Glutamatergic neuron (in vitro differentiated cells): Measurements from ENCODE around the gene CCDC157. TPM values are rescaled to one million over a fixed set of nuclear protein-coding genes. Genes with fewer than 3 reads are reported as not detected.

Experiments used
- DNase-seq: peaks from one replicate; pipeline ENCODE4 v3.0.0; 2022
- H3K27ac Mint-ChIP-seq: one replicate; pipeline ENCODE4 v1.8.0; 2020; ENCODE audit warnings: mild to moderate bottlenecking, mixed read lengths, inconsistent platforms; ENCODE audit not compliant: unreplicated experiment
- H3K27me3 Mint-ChIP-seq: one replicate; pipeline ENCODE4 v1.8.0; 2020; ENCODE audit warnings: mild to moderate bottlenecking, moderate library complexity, mixed read lengths, inconsistent platforms; ENCODE audit not compliant: unreplicated experiment
- H3K36me3 Mint-ChIP-seq: one replicate; pipeline ENCODE4 v1.8.0; 2020; ENCODE audit warnings: mild to moderate bottlenecking, mixed read lengths, inconsistent platforms; ENCODE audit not compliant: unreplicated experiment
- H3K4me1 Mint-ChIP-seq: one replicate; pipeline ENCODE4 v1.8.0; 2020; ENCODE audit warnings: mild to moderate bottlenecking, low read depth, mixed read lengths, inconsistent platforms; ENCODE audit not compliant: unreplicated experiment
- H3K4me3 Mint-ChIP-seq: one replicate; pipeline ENCODE4 v1.8.0; 2020; ENCODE audit warnings: mild to moderate bottlenecking, mixed read lengths, inconsistent platforms; ENCODE audit not compliant: unreplicated experiment
- H3K9me3 Mint-ChIP-seq: one replicate; pipeline ENCODE4 v1.8.0; 2020; ENCODE audit warnings: mild to moderate bottlenecking, moderate library complexity, mixed read lengths, inconsistent platforms; ENCODE audit not compliant: unreplicated experiment
- CTCF ChIP-seq: fragments of 200-600 bp; sonication (generic); IDR thresholded peaks from one replicate; pipeline ENCODE4 v1.5.0; 2021; ENCODE audit not compliant: partially characterized antibody, unreplicated experiment
- total RNA-seq: library from RNA; stranded (reverse); fragmentation: NEBNext Ultra II Directional; extraction: Animal tissue kit (Norgen Biotek cat#: 25700); gene quantifications from one replicate; pipeline ENCODE4 v1.2.1, GENCODE V29; 2021; ENCODE audit not compliant: unreplicated experiment

CCDC157 gene
- total RNA-seq, 1 donor from 2014 or later, result 6.2 TPM

- H3K4me1 Mint-ChIP-seq, result peaks cover 27% of the 10 kb centered on the region
- DNase-seq, result no peak
- H3K27me3 Mint-ChIP-seq, result peaks cover 17% of the 10 kb centered on the region
- no peaks in the 10 kb centered on the region for H3K36me3 Mint-ChIP-seq
- peaks cover 3% of the 10 kb centered on the region for H3K9me3 Mint-ChIP-seq
- H3K27ac Mint-ChIP-seq, result no peak overlapping the region
- TF ChIP-seq CTCF, result no peak
- H3K4me3 Mint-ChIP-seq, result no peak overlapping the region
Observed at GRCh38 chr22:30372915-30373314, 16.1 kb downstream of the CCDC157 start.

- no peak for TF ChIP-seq CTCF
- Mint-ChIP-seq H3K27ac (no peak overlapping the region), H3K4me1 (peaks cover 27% of the 10 kb centered on the region), H3K9me3 (peaks cover 3% of the 10 kb centered on the region), H3K36me3 (no peaks in the 10 kb centered on the region), H3K27me3 (peaks cover 17% of the 10 kb centered on the region), H3K4me3 (no peak overlapping the region)
- peak; percentile 35 for DNase-seq
Observed at GRCh38 chr22:30373331-30374325, 16.8 kb downstream of the CCDC157 start.

GRCh38 chr22:30375312-30375849 lies 18.6 kb downstream of the CCDC157 start:
- Mint-ChIP-seq H3K4me3 (no peak overlapping the region), H3K4me1 (peaks cover 20% of the 10 kb centered on the region), H3K27ac (no peak overlapping the region), H3K36me3 (no peaks in the 10 kb centered on the region), H3K9me3 (peaks cover 3% of the 10 kb centered on the region), H3K27me3 (peaks cover 10% of the 10 kb centered on the region)
- DNase-seq, result no peak
- no peak for TF ChIP-seq CTCF

- peaks cover 5% of the 10 kb centered on the region for H3K4me1 Mint-ChIP-seq
- H3K27ac Mint-ChIP-seq, result no peak overlapping the region
- H3K9me3 Mint-ChIP-seq, result peaks cover 2% of the 10 kb centered on the region
- no peak overlapping the region for H3K4me3 Mint-ChIP-seq
- TF ChIP-seq CTCF, result no peak
- H3K36me3 Mint-ChIP-seq, result no peaks in the 10 kb centered on the region
- no peak for DNase-seq
- H3K27me3 Mint-ChIP-seq, result peaks cover 3% of the 10 kb centered on the region
Observed at GRCh38 chr22:30380011-30380410, 23.2 kb downstream of the CCDC157 start.

GRCh38 chr22:30381264-30381663 lies 24.5 kb downstream of the CCDC157 start:
- H3K27ac Mint-ChIP-seq, result no peak overlapping the region
- peaks cover 2% of the 10 kb centered on the region for H3K9me3 Mint-ChIP-seq
- H3K4me1 Mint-ChIP-seq, result peaks cover 4% of the 10 kb centered on the region
- H3K4me3 Mint-ChIP-seq, result no peak overlapping the region
- DNase-seq, result no peak
- H3K36me3 Mint-ChIP-seq, result no peaks in the 10 kb centered on the region
- peaks cover 3% of the 10 kb centered on the region for H3K27me3 Mint-ChIP-seq
- no peak for TF ChIP-seq CTCF
